HG03060 (cell line): ENCODE results near the gene MGAT5.

ENCODE experiments used
- ATAC-seq: cut with Tn5 transposase; IDR thresholded peaks from one replicate; pipeline ENCODE4 v1.9.1; 2021; ENCODE audit warnings: low read depth, moderate number of reproducible peaks; ENCODE audit not compliant: unreplicated experiment

The MGAT5 gene

DNA sequence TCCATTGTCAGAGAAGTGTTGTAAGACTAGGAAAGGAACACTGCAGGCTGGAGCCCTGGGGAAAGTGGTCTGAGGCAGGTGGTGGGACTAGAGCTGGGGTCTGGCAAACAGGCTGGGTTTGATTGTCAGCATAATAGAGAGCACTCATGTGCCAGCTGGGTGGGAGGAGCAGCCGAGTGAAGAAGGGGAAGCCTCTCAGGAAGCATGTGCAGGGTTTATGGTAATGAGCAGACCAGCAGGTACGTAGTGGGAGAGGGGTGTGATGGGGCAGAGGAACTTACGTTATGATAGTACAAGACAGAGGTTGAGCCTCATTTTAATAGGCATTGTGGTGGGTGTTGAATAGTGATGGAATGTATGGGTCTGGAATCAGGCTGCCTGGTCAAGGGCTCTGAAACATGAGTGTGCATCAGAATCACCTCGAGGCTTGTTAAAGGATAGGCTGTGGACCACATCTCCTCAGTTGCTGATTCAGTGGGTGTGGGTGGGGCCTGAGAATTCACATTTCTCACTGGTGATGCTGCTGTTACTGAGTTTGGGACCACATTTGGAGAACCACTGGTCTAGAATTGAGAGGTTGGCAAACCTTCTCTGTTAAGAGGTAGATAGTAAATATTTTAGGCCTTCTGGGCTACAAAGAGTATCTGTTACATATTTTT, 1.7 kb upstream of the MGAT5 start:
- no peak for ATAC-seq

DNA sequence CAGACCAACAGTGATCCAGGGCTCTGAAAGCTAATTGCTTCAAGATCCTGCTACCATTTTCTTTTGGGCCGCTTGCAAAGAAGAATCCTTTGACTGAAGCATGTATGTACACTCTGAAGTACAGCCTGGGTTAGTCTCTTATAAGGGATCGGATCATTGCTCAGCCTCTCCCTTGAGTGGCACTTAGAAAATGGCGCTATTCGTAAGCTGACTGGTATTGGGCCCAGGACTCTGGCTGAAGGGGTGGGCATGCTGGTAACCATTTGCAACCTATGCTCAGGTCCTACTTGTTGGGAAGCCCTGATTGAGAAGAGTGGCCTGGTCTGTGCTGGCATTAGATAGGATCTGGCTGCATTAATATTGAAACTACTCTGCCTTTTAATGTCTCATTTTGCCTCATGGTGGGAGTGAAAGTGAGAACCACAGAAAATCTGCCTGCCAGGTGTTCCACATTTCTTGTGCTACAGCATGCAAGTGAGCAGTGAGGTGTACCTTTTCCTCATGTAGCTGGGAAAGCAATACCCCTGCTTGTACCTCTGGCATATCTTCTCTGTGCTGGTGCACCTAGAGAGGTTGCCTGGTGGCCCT, 661 bp upstream of the MGAT5 start:
- ATAC-seq = peak; percentile 58

DNA sequence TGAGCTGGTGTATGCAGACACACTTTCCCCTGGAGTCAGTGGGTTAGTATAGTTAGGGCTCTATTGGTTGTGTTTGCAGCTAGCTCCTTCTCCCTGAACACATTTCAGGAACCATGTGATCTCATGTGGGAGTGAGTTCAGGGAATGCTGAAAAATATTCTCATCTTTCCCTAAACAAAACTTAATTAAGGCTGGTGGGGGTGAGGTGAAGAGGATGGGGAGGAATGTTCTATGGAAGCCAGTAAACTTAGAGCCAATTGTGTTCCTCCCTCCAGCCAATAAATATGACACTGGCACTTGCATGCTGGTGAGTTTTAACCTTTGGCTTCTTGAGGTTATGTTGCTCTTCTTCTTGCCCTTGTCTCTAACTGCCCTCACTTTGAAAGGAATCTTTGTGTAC, 952 bp downstream of the MGAT5 start:
- ATAC-seq = no peak

DNA sequence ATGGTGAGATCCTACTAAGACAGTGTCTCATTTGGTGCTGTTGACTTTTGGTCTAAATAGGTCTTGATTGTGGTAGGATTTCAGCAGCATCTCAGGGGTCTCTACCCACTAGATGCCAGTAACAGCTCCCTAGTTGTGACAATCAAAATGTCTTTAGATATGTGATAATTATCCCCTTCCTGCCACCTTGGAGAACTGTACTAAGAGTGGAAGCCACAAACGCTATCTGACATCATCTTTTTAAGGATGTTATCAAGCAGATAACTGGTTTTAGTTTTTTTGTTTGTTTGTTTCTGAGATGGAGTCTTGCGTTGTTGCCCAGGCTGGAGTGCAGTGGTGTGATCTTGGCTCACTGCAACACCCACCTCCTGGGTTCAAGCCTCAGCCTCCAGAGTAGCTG, 3.1 kb downstream of the MGAT5 start:
- no peak for ATAC-seq

DNA sequence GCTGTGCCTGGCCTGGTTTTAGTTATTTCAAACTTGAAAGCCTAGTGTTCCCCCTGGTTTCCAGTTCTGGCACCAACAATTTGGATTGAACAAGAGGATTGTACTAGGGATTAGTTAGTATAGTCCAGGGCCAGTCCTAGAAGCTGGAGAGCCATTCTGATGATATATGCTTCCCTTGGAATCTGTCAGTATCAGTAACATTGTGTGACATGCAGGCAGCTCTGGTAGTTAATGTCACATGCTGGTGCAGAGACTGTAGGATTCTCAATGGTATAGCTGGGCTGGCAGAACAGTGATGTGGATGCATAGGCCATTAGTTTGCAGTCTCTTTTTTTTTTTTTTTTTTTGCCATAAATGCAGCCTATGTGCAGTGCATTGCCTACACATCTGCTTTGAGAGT, 3.6 kb downstream of the MGAT5 start:
- ATAC-seq = no peak

DNA sequence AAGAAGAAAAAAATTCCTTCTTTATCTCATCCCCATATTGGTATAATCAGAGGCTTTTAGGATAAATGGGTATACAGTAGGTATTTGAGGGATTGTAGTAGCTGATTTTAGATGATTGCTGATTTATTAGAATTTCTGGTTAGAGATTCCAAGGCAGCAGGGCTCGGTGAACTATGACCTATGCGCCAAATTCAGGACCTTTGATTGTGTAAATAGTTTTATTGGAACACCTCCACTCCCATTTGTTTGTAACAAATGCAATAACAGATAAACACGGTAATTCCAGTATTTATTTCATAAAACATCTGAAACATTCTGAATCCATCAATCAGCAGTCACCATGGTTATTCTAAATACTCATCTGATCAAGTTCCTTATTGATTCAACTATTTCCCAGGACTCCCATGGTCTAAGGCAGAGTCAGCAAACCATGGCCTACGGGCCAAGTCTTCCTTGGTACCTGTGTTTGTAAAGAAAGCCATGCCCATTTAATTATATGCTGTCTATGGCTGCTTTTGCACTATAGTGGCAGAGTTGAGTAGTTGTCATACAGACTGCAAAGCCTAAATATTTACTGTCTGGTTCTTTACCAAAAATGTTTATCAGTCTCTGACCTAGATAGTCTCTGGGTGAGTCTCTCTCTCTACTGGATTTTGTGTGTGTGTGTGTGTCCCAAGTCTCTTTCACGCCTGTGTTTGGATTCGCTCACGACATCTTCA, 4.3 kb downstream of the MGAT5 start:
- no peak for ATAC-seq

DNA sequence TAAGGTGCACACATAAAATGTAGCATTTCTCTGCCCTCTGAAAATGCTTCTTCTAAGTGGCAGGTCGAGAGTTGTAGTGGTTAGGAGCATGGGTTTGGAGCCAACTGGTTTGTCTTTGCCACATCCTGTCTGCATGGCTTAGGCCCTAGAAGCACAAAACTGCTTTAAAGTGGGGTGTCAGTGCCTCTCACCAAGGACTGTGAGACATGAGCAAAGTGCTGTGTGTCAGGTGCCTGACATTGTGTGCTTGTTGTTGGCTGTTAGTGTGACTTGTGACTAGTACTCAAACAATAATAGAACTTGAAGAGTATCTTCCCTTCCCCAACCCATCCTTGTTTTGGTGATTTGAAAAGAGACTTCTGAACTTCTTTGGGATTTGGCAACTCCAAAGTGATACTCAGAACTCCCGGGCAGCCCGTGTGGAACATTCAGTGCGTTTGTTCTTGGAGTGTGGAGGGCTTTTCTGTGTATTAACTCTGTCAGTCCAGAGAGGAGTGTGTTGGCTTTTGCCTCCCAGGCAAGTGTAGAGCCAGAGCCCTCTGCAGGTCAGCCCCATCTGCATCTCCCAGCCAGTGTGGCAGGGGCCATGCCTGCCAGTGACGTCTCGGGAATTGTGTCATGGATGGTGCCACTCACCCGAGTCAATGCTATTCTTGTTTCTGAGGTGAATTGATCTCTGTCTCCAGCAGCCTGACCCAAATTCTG, 5.0 kb downstream of the MGAT5 start:
- peak; percentile 40 for ATAC-seq

DNA sequence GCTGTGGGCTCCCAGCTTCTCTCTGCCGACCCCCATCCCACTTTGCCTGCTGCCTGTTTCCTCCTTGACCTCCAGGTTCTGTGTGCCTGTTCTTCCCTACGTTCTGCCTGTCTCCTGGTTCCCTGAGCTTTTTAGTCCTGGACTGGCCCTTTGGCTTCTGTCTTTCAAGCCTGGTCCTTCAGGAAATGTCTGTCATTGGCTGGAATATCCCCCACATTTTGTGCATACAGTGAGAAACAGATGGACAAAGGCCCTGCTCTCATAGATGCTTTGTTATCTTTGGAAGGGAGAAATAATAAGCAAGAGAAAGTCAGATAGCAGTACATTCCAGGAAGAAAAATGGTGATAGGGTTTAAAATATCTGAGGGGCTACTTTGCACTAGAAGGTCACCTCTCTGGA, 5.7 kb downstream of the MGAT5 start:
- ATAC-seq = no peak

DNA sequence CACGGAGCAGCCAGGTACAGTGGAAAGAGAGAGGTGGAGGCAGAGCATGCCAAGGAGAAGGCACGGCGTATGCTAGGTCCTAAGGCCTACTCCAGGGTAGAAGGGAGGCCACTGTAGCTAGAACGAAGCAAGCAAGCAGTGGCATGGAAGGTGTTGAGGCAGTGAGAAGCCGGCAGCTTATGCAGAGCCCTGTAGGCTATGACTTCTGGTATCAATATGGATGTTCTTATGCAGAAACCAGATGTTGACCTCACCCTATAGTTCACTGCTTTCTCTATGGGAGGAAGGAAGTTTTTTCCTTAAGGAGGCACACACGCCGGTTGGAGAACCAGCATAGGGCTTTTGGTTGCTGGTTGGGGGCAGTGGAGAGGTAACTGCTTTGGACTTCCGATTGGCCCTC, 6.1 kb downstream of the MGAT5 start:
- ATAC-seq = no peak

DNA sequence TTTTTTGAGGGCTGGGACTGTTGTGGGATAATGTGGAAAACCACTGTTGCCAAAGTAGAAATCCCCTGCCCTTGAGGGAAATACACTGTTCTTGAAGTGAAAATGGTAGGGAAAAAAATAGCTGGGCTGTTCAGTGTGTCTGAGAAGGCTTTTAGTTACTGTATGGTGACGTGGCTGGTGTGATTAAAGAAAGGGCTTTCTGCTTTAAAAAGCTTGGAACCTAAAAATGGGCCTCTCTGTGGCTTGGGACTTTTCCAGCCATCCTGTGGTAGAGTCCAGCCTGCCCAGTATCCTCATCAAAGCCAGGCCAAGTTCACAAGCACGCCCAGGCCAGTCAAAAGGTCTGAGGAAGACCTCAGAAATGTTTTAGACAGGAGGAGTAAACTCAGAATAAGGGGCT, 6.8 kb downstream of the MGAT5 start:
- no peak for ATAC-seq

DNA sequence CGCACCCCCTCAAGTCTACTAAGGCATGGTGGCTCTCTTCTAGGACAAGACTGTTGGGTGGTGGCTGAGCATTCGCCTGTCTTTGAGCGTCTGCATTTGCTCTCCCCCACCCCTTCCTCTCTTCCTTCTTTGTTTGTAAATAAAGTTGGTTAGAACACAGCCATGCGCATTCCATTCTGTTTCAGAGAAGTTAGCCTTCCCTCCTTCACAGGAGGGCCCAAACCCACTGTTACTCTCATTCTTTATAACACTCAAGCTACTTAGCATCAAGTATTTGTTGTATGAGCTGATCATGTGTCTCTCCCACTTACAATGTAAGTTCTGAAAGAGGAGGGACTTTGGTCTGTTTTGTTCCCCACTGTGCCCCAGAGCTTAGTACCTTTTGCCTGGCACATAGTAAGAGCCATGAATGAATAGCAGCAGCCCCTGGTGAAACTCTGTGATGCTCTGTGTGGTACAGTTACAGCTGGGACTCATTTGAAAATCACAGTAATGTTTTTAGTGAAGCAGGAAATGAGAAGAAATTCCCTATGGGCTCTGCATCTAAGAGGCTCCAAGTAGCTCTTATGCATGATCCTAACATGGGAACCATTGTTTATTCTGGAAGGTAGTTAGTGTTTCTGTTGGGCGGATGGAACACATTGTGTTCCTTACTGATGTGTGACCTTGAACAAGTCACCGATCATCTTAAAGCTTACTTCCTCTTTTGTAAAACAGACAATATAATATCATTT, 7.7 kb downstream of the MGAT5 start:
- ATAC-seq = no peak

DNA sequence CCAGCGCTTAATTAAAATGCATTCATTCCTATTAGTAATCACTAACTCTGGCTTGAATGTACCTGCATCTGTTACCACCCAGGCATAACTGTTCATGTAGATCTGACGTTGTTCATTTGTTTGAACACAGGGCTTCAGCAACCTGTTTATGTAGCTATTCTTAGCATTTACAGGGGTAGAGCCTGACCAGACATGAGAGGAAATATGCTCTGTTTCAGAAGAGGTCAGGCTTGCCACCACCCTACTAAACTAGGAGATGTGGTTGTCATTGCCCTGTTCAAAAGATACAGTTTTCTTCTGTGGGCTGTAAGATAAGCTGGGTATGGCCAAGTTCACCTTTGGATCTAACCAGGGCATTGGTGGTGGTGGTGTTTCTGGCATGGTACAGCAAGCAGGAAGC, 8.8 kb downstream of the MGAT5 start:
- no peak for ATAC-seq

DNA sequence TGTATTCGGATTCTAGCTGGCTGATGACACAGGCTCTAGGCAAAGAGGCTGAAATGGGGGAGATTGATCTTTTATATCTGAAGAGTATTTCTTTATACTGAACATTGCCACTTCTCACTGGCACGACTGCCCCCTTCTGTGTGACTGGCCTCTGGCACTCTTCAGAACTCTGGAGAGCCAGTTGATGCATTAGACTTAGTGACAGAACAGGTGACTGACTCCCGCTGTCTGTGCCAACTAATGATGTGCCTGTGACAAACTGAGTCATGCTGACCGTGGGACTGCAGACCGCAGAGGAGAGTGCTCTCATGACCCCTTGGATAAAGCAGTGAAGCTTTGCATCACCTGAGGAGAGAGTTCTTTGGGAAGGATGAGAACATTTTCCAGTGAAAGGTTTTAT, 14.4 kb downstream of the MGAT5 start:
- no peak for ATAC-seq

DNA sequence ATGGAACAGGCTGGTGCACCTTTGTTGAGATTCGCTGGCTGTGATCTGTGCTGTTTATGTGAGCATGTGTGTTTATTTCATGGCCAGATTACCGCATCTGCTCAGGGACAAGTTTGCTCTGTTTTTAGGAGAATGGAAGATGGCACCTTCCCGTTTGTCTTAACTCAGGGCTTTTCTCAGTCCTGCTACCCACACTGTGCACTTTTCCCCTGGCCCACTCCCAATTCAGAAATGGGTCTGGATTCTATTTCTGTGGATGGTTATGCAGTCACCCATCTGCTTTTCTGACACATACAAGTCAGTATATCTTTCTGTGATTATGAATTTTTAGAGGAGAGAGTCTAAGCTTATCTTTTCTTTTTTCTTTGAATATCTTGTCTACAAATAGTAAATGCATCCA, 15.4 kb downstream of the MGAT5 start:
- no peak for ATAC-seq

DNA sequence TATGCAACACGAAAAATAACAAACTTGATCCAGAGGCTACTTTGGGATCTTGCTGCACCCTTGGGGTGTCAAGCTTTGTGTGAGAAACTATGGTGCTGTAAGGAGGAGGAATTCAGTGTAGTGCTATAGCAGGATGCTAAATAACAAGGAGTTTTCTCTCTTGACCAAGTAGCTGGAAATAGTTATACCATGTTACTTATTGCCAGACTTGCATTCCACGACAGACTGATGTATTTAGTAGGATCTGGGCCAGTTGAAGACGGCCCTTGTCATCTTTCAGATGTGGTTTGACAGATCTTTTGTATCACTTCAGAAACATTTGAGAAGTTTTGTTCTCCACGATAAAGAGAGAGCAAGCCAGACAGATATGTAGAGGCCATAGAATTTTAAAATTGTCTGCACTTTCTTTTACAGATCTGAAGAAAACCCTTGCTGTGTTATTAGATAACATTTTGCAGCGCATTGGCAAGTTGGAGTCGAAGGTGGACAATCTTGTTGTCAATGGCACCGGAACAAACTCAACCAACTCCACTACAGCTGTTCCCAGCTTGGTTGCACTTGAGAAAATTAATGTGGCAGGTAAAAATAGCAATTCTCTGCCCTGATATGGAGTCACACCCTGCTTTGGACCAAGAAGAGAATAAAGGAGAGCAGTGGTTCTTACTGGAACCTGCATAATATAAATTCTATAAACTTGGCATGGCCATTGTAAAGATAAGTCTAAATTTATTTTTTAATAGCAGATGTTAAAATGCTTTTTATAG, 16.3 kb downstream of the MGAT5 start:
- no peak for ATAC-seq

DNA sequence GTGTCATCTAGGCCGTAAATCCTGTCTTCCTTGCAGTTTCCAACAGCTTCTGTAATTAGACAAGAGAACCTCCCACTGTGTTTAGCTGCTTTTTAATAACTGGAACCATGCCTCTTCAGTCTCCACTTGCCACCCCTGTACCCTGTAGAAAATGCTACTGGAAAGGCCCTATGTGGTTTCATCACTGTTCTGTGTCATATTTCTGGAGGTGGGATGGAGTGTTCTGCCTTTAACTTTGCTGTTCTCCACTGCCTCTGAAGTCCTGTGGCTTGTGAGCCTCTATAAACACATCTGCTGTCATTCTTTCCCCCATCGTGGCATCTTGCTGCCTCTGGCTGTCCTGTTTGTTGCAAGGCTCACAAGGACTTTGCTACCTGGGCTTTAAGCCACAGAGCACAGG, 17.9 kb downstream of the MGAT5 start:
- ATAC-seq = no peak

DNA sequence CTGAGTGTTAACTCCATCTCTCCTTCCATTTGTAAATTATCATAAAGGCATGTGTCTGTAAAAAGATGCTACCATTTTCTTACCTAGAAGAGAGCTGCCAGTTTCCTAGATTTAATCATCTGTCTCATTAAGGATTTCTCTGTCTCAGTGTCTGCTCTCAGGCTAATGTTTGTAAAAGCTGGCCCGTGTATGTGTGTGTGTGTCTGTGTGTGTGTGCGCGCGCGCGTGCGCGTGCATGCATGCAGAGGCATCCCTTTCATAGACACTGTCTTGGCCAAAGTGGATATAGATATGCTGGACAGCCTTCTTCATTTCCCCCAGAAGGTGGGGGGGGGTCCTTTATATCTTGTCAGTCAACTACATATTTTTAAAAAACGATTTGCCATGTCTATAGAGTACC, 18.9 kb downstream of the MGAT5 start:
- ATAC-seq = no peak

DNA sequence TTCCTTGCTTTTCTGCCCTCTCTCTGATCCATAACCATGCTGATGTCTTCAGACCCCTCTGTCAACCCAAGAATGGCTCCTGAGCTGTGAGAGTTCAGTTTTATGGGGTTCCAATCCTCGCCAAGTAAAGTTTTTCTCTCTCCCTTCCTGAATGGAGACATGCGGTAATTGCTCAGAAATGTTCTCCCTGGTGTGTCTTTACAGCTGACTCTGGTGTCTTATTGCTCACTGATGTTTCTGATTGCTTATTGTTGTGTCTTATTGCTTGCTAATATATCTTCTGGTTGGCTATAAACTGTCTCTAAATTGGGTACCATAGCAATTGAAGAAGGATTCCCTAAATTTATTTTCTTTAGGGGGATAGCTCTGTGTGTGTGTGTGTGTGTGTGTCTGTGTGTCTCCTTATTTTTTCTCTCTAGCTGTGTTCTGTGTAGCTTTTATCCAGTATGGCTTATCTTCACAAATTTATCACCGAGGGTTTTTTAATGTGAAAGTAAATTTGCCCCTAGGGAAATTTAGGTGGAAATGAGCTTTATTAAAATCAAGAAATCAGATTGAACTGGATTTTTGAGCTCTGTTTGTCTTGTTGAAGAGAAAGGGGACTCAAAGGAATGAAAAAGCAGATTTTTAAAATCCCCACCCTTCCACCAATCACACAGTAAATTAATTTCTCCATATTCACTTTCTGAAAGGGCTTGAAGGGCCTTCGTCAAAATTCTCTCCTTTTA, 19.5 kb downstream of the MGAT5 start:
- no peak for ATAC-seq

DNA sequence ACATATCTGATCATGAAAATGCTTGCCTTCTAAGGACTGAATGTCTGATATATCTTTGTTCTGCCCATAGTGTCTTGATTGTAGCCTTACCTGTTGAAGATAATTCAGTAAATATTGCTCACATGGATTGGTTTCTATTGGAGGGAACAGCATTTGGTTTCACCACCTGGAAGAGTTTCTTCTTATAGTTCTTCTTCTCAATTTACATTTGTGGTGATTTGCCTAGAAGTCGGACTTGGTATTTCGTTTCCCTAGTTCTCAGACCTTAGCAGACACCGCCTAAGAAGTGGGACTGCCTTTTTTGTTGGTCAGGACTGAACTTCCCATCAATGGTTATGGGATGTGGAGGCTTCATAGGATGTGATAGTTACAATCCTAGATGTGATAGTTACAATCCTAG, 20.2 kb downstream of the MGAT5 start:
- ATAC-seq = no peak
